Stimulated activated naive CD8-positive, alpha-beta T cell treated with anti-CD3 and anti-CD28 coated beads, Interleukin-15, amount 100 ng/mL, for 72 hours (primary cell): ENCODE results near the gene PCCB.
"Not testable (repeated sequence)": the region's sequence is repeated elsewhere in the genome, so short reads cannot be mapped to it uniquely, and the experiment has no call there.

ENCODE experiments used
- ATAC-seq: fragments of 150-1000 bp; cut with Tn5 transposase; 2 replicates; pipeline ENCODE4 v1.10.0; 2021; ENCODE audit warnings: mild to moderate bottlenecking, moderate library complexity
- DNase-seq, 2 donors: peaks; one replicate each; pipeline ENCODE4 v3.0.0; 2021 to 2022
- H3K27ac Mint-ChIP-seq, 2 donors: one replicate each; pipeline ENCODE4 v1.8.0; 2022; ENCODE audit warnings: mild to moderate bottlenecking in 2 of 2, mixed read lengths in 2 of 2, moderate library complexity in 2 of 2
- H3K27me3 Mint-ChIP-seq: one replicate; pipeline ENCODE4 v1.8.0; 2022; ENCODE audit warnings: mixed read lengths
- H3K4me1 Mint-ChIP-seq: one replicate; pipeline ENCODE4 v1.8.0; 2022; ENCODE audit warnings: mild to moderate bottlenecking, mixed read lengths
- H3K4me3 Mint-ChIP-seq, 2 donors: one replicate each; pipeline ENCODE4 v1.8.0; 2022; ENCODE audit warnings: mild to moderate bottlenecking in 2 of 2, mixed read lengths in 2 of 2, moderate library complexity in 1 of 2
- H3K9me3 Mint-ChIP-seq, 2 donors: one replicate each; pipeline ENCODE4 v1.8.0; 2022; ENCODE audit warnings: mixed read lengths in 2 of 2

The PCCB gene

DNA sequence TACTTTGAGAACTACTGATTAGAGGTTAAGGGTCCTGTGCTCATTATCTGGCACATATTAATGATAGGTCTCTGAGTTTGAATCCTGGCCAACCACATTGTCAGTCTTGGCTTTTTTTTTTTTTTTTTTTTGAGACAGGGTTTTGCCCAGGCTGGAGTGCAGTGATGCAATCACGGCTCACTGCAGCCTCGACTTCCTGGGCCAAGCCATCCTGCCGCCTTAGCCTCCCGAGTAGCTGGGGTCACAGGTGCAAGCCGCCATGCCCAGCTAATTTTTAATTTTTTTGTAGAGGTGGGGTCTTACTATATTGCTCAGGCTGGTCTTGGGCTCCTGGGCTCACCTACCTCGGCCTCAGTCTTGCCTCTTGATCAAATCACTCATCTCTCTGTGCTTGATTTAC lies 547 bp upstream of the PCCB start:
- DNase-seq (peak in 1 of 2 donors; percentile 10), ATAC-seq (no peak)
- Mint-ChIP-seq H3K4me3 (peak overlapping the region; percentile 90), H3K27me3 (no peaks in the 10 kb centered on the region), H3K9me3 (no peaks in the 10 kb centered on the region), H3K4me1 (peaks cover 24% of the 10 kb centered on the region), H3K27ac (peak overlapping the region; percentile 98 to 99)

DNA sequence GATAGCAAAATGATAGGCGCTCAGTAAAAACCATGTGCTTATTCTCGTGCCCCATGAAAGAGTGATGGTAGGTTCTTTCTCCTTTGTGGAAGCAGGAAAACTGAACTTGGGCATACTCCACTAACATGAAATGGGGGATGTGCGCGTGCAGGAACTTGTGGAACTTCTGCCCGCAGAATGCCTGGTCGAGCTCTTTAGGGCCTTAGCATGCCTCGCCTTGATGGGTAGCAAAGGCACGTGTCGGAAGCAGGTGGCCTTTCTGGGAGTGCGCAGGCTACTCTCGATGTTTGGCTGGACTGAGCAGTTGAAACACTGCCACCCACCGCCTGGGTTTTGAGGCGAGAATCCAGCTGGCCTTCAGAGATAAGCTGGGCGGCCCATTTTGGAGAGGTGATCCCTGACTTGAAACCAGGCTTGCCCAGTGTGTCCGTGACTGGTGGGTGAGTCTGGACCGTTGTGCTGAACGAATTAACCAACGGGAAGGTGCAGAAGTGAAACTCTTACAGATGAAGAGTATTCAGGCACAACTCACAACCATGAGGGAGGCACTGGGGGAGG lies 842 bp downstream of the PCCB start:
- peak; percentile 12 to 20 for DNase-seq
- ATAC-seq: no peak
- H3K27ac Mint-ChIP-seq: peak overlapping the region; percentile 98 to 99

DNA sequence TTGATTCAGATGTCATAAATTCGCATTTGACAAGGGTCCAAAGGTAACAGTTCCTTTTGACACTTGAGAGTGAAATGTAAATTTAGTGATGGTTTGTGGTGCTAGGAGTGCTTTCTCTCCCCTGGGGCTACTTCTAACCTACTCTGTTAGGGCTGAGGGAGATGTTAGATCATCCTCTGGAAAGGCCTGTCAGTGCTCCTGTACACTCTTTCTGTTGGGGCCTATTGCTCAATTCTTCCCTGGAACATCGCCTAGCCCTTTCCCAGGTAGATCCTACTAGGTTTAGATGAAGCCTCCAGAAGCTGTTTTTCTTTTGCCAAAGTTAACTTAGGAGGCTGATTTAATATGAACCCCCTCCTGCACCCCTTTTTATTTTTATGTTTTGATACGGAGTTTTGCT lies 1.4 kb downstream of the PCCB start:
- ATAC-seq: no peak

More for the DNA sequence above, 842 bp downstream of the PCCB start:
- no peaks in the 10 kb centered on the region for H3K9me3 Mint-ChIP-seq
- no peaks in the 10 kb centered on the region for H3K27me3 Mint-ChIP-seq
- H3K4me1 Mint-ChIP-seq: peaks cover 24% of the 10 kb centered on the region
- peak overlapping the region; percentile 90 for H3K4me3 Mint-ChIP-seq

DNA sequence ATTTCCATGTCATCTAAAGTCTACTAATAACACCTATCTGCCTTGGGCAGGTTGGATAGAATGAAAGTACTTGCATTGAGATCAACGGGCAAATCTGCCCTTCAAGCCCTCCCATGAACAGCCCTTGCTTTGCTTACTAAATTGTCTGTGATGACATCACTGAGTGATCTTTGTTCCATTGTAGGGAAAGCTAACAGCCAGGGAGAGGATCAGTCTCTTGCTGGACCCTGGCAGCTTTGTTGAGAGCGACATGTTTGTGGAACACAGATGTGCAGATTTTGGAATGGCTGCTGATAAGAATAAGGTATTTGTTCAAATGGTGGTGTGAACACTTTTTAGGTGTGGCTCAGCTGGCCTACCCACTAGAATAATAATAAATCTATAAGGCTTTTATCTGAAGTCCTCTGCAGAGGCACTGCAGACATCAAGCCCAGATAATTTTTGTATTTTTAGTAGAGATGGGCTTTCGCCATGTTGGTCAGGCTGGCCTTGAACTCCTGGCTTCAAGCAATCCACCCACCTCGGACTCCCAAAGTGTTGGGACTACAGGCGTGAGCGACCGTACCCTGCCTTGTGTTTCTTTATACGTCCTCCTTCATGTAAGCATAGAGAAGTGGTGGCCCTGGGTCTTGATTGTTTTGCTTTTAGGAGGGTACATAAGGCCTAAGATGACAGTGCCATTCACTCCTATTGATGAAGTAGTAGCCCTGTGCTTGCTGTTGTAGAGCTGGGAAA lies 5.7 kb downstream of the PCCB start:
- Mint-ChIP-seq H3K27me3 (no peaks in the 10 kb centered on the region), H3K27ac (no peak overlapping the region), H3K4me1 (peaks cover 13% of the 10 kb centered on the region), H3K4me3 (no peak overlapping the region), H3K9me3 (no peaks in the 10 kb centered on the region)
- DNase-seq: no peak
- no peak for ATAC-seq

More for the DNA sequence above, 1.4 kb downstream of the PCCB start:
- Mint-ChIP-seq H3K27ac (peak overlapping the region in 1 of 2 donors; percentile 67), H3K9me3 (no peaks in the 10 kb centered on the region), H3K4me3 (peak overlapping the region; percentile 90), H3K27me3 (no peaks in the 10 kb centered on the region), H3K4me1 (peaks cover 24% of the 10 kb centered on the region)
- no peak for DNase-seq

DNA sequence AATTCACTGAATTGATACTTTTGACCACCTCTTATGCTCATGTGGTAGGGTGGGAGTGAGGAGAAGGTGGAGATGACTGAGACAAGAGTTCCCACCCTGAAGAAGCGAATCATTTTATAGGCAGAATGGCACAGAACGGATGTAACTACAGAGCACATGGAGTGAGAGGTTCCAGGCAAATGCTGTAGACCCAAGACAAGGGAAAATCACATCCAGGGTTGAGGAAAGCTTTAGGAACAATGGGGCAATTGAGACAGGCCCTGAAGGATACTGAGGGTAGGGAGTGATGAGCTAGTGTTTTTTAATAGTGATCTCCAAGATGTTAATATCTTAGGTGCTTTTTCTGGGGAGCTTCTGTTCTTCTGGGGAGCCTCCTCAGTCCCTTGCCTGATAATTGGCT lies 8.1 kb downstream of the PCCB start:
- H3K9me3 Mint-ChIP-seq: no peaks in the 10 kb centered on the region
- no peaks in the 10 kb centered on the region for H3K27me3 Mint-ChIP-seq
- DNase-seq (no peak), ATAC-seq (no peak)
- H3K4me3 Mint-ChIP-seq: no peak overlapping the region
- H3K4me1 Mint-ChIP-seq: no peaks in the 10 kb centered on the region
- no peak overlapping the region for H3K27ac Mint-ChIP-seq

DNA sequence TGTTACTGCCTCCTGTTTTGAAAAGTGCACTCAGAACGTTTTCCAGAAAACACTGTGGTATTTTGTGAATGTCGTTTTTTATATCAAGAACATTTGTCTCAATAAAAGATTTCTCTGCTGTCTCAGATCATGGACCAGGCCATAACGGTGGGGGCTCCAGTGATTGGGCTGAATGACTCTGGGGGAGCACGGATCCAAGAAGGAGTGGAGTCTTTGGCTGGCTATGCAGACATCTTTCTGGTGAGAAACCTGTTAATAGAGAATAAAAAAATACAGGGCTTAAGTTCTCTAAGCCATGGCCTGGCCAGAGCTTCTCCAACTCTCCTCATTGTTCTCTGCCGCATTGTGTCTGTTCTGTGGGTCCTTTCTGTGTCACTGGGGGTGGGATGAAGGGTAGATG lies 11.7 kb downstream of the PCCB start:
- Mint-ChIP-seq H3K27ac (no peak overlapping the region), H3K4me3 (no peak overlapping the region)

DNA sequence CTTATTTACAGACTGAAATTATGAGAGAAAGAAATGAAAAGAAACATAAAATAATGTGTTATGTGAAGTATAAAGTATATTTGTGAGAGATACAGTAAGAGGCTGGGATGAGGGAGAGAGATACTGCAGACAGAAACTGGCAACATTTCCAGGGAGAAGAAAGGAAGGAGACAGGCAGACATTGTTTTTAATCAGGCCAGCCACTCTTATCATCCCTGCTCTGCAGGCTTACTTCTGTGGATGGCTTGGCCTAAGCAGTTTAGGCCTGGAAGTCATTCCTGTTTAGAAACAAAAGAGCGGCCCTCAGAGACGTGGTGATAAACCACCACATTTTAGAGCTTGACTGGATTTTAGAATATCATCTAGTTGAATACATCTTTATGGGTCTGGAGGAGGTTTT lies 12.4 kb downstream of the PCCB start:
- ATAC-seq (no peak), DNase-seq (no peak)
- no peaks in the 10 kb centered on the region for H3K9me3 Mint-ChIP-seq
- no peak overlapping the region for H3K4me3 Mint-ChIP-seq
- no peaks in the 10 kb centered on the region for H3K4me1 Mint-ChIP-seq
- peak overlapping the region in 1 of 2 donors; percentile 3 for H3K27ac Mint-ChIP-seq
- no peaks in the 10 kb centered on the region for H3K27me3 Mint-ChIP-seq

More for the DNA sequence above, 11.7 kb downstream of the PCCB start:
- H3K9me3 Mint-ChIP-seq: no peaks in the 10 kb centered on the region
- no peaks in the 10 kb centered on the region for H3K4me1 Mint-ChIP-seq
- ATAC-seq (no peak), DNase-seq (no peak)
- H3K27me3 Mint-ChIP-seq: no peaks in the 10 kb centered on the region

DNA sequence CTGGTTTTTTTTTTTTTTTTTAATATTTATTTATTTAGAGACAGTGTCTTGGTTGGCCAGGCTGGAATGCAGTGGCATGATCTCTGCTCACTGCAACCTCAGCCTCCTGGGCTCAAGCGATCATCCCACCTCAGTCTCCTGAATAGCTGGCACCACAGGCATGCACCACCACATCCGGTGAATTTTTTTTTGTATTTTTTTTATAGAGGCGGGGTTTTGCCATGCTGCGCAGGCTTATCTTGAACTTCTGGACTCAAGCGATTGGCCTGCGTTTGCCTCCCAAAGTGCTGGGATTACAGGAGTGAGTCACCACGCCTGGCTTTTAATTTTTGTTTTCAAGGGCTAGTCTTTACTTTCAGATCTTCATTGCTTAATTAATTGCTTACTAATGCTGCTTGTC lies 13.1 kb downstream of the PCCB start:
- Mint-ChIP-seq H3K27ac (no peak overlapping the region), H3K4me1 (no peaks in the 10 kb centered on the region), H3K9me3 (no peaks in the 10 kb centered on the region), H3K4me3 (no peak overlapping the region), H3K27me3 (no peaks in the 10 kb centered on the region)
- DNase-seq (no peak), ATAC-seq (no peak)

DNA sequence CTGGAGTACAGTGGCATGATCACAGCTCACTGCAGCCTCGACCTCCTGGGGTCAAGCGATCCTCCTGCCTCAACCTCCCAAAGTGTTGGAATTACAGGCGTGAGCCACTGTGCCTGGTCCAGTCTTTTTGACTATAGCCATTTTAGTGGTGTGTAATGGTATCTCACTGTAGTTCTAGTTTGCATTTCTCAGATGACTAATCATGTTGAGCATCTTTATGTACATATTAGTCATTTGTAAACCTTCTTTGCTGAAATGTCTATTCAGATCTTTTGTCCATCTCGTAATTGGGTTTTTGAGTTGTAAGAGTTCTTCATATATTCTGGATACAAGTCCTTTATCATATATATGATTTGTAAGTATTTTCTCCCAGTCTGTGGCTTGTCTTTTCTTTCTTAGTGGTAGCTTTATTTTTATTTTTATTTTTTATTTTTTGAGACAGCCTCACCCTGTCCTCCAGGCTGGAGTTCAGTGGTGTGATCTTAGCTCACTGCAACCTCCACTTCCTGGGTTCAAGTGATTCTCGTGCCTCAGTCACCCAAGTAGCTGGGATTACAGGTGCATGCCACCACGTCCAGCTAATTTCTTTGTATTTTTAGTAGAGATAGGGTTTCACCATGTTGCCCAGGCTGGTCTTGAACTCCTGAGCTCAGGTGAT lies 16.5 kb downstream of the PCCB start:
- not testable (repeated sequence) for H3K4me3 Mint-ChIP-seq, H3K27ac Mint-ChIP-seq, H3K9me3 Mint-ChIP-seq, DNase-seq, ATAC-seq, H3K27me3 Mint-ChIP-seq
- H3K4me1 Mint-ChIP-seq: peaks cover 17% of the 10 kb centered on the region

DNA sequence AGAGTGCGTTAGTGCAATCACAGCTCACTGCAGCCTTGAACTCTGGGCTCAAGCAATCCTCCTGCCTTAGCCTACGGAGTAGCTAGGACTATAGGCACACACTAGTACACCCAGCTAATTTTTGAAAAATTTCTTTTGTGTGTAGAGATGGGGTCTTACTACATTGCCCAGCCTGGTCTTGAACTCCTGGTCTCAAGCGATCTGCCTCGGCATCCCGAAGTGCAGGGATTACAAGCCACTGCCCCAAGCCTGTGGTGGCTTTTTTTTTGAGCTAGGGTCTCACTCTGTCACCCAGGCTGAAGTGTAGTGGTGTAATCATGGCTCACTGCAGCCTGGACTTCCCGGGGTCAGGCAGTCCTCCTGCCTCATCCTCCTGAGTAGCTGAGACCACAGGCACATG lies 17.1 kb downstream of the PCCB start:
- Mint-ChIP-seq H3K9me3 (no peaks in the 10 kb centered on the region), H3K4me3 (no peak overlapping the region), H3K27ac (no peak overlapping the region), H3K4me1 (peaks cover 23% of the 10 kb centered on the region), H3K27me3 (no peaks in the 10 kb centered on the region)
- ATAC-seq (no peak), DNase-seq (no peak)

DNA sequence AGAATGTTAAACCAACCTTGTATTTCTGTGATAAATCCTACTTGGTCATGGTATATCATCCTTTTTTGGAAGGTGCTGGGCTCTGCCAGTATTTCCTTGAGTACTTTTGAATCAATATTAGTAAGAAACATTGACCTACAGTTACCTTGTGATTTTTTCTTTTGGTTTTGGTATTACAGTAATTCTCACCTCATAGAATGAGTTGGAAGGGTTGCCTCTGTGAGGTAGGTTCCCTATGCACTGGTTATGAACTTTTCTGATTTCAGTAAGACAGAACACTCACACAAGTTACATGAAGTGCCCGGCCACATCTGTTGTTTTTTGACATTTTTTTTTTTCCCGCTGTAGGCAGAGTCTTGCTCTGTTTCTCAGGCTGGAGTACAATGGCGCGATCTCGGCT lies 20.0 kb downstream of the PCCB start:
- DNase-seq: no peak
- no peaks in the 10 kb centered on the region for H3K9me3 Mint-ChIP-seq
- H3K27me3 Mint-ChIP-seq: no peaks in the 10 kb centered on the region
- no peak overlapping the region for H3K27ac Mint-ChIP-seq
- no peak overlapping the region for H3K4me3 Mint-ChIP-seq
- H3K4me1 Mint-ChIP-seq: peaks cover 40% of the 10 kb centered on the region
- peak; percentile 85 for ATAC-seq

DNA sequence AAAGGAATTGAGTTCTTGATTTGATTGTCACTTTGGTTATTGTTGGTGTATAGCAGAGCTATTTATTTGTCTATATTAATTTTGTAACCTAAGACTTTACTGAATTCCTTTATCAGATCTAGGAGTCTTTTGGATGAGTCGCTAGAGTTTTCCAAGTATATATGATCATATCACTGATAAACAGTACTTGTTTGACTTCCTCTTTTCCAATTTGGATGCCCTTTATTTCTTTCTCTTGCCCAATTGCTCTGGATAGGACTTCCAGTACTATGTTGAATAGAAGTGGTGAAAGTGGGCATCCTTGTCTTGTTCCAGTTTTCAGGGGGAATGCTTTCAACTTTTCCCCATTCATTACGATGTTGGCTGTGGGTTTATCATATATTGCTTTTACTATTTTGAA lies 21.5 kb downstream of the PCCB start:
- not testable (repeated sequence) for DNase-seq, H3K27me3 Mint-ChIP-seq, H3K27ac Mint-ChIP-seq, H3K9me3 Mint-ChIP-seq, H3K4me3 Mint-ChIP-seq, ATAC-seq
- H3K4me1 Mint-ChIP-seq: peaks cover 42% of the 10 kb centered on the region

DNA sequence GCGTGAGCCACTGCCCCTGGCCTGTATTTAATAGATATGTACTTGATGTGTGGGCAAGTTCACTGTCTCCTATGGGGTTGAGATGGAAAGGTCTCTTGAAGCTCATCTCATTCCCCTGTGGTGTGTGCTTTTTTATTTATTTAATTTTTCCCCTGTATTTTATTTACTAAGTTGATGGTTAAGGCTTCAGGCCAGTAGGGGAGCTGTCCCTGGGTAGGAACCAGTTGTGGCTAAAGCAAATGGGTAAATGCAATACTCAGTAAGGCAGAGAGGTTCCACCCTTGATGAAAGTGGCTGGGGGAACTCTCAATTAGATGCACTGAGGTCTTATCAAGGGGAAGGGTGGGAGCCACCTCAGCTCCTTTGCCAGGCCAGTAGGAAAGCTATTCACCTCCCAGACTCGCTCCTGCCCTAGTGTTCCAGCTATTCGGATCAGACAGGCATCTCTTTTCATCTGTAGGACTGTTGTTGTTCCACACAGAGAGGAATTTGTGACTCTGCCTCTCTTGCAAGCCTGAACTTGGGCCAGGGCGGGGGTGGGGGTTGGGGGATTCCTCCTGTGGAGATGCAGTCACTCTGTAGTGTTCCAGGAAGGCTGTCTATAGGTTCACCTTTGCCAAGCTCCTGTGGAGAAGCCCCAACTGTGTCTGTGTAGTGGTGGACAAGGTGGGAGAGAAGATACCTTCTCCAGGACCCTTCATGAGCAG lies 26.1 kb downstream of the PCCB start:
- peaks cover 20 to 21% of the 10 kb centered on the region in 2 donors for H3K9me3 Mint-ChIP-seq
- peaks cover 30% of the 10 kb centered on the region for H3K4me1 Mint-ChIP-seq
- no peak overlapping the region for H3K4me3 Mint-ChIP-seq
- ATAC-seq: no peak
- no peak for DNase-seq
- H3K27ac Mint-ChIP-seq: no peak overlapping the region
- H3K27me3 Mint-ChIP-seq: no peaks in the 10 kb centered on the region

DNA sequence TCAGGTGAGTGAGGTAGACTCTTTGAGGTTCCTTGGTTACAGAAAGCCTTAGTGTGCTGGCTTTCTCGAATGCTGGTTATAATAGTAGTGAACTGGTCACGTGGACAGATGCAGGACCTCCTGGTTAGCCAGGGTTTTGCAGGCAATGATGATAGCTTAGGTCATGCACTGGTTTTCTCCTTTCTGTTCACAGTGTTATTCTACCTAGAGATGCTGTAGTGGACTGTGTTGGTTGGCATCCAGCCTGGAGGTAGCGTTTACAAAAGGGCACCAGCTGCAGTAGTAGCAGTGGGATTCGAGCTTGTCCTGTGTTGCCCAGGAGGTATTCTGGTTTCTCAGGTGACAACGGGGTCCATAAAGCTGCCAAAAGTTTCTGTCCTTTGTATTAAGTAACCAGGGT lies 27.0 kb downstream of the PCCB start:
- no peaks in the 10 kb centered on the region for H3K27me3 Mint-ChIP-seq
- ATAC-seq: no peak
- peaks cover 23 to 25% of the 10 kb centered on the region in 2 donors for H3K9me3 Mint-ChIP-seq
- DNase-seq: no peak
- H3K4me1 Mint-ChIP-seq: peaks cover 21% of the 10 kb centered on the region
- H3K4me3 Mint-ChIP-seq: no peak overlapping the region
- H3K27ac Mint-ChIP-seq: no peak overlapping the region

DNA sequence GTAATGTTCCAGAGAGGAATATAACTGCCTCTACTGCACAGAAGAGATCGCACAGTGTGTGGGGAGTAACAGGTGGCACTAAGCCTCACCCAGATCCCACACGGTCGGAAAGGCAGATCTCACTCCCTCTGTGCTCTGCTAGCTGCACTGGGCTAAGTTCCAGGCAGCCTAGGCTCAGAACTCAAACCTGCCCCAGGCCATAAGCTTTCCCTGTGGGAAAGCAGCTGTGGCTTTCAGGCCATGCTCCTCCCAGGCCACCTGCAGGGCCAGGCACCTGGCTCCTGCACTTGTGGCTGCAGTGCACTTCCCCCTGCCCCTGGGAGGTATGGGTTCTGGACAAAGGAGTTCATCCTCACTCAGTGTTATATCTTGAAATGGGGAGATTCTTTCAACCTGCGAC lies 27.5 kb downstream of the PCCB start:
- ATAC-seq (no peak), DNase-seq (no peak)
- no peak overlapping the region for H3K27ac Mint-ChIP-seq
- peaks cover 15% of the 10 kb centered on the region for H3K4me1 Mint-ChIP-seq
- H3K4me3 Mint-ChIP-seq: no peak overlapping the region
- H3K27me3 Mint-ChIP-seq: no peaks in the 10 kb centered on the region
- peaks cover 23 to 25% of the 10 kb centered on the region in 2 donors for H3K9me3 Mint-ChIP-seq

DNA sequence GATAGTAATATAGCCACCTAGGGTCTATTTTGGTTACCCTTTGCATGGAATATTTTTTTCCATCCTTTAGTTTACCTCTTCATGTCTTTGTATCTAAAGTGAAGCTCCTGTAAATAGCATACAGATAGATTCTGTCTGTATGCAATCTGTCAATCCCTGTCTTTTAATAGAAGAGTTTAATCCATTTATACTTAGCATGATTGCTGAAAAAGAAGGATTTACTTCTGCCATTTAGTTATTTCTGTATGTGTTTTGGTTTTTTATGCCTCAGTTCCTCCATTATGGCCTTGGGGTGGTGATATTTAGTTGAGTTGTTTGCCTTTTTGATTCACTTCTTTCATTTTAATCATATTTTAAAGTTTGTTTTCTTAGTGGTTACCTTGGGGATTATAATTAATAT lies 29.0 kb downstream of the PCCB start:
- peaks cover 12% of the 10 kb centered on the region for H3K4me1 Mint-ChIP-seq
- DNase-seq (no peak), ATAC-seq (no peak)
- no peaks in the 10 kb centered on the region for H3K27me3 Mint-ChIP-seq
- H3K9me3 Mint-ChIP-seq: peaks cover 23 to 25% of the 10 kb centered on the region in 2 donors
- no peak overlapping the region for H3K4me3 Mint-ChIP-seq
- no peak overlapping the region for H3K27ac Mint-ChIP-seq
